Endothelial cell of umbilical vein (primary cell): ENCODE data around the gene CNTN5. TPM values are rescaled to one million over a fixed set of nuclear protein-coding genes. Genes with fewer than 3 reads are reported as not detected.

ENCODE experiments used
- BruUV-seq: library from RNA; stranded (reverse); fragments of 400-500 nt; replicated peaks from 2 replicates; lab custom pipeline; 2021; lab: Mats Ljungman, UMichigan
- CTCF ChIA-PET: fragments of 300-600, 350-600 bp; sonication (Branson Sonifier 250); formaldehyde crosslinking; loops from one replicate; lab custom pipeline; 2021; ENCODE audit warnings: antibody characterized with exemption, inconsistent platforms; lab: Charles Lee
- POLR2A ChIA-PET: fragments of 300-600, 350-600 bp; sonication (Branson Sonifier 250); formaldehyde crosslinking; loops from one replicate; lab custom pipeline; 2021; ENCODE audit warnings: antibody characterized with exemption, inconsistent platforms; lab: Charles Lee
- DNase-seq: peaks from one replicate; pipeline ENCODE4 v3.0.0-alpha.2; 2011; ENCODE audit warnings: low read depth, low spot score
- FAIRE-seq: peaks from 2 replicates; lab custom pipeline; 2011; peaks lifted over from hg19 to GRCh38; lab: Jason Lieb, UNC
- H2AFZ ChIP-seq: 2 replicates; pipeline ENCODE4 v1.6.0; 2012; ENCODE audit warnings: low read depth, low read length, control low read depth, inconsistent platforms
- H3K27ac ChIP-seq: 2 replicates; pipeline ENCODE4 v1.5.1; 2011; ENCODE audit warnings: low read depth, mild to moderate bottlenecking, control low read depth, low read length, moderate library complexity; ENCODE audit not compliant: insufficient read depth
- H3K27me3 ChIP-seq, 2 experiments: 2 replicates each; pipeline versions ENCODE4 v1.6.0 to v1.6.1; 2011; ENCODE audit warnings: low read length in 2 of 2, mixed read lengths in 1 of 2; ENCODE audit not compliant: control insufficient read depth in 2 of 2, insufficient read depth in 2 of 2
- H3K36me3 ChIP-seq, 2 experiments: 2 replicates in 1 of 2; 3 replicates in 1 of 2; pipeline ENCODE4 v1.5.1; 2011; ENCODE audit warnings: low read length in 2 of 2, mild to moderate bottlenecking in 1 of 2, moderate library complexity in 1 of 2; ENCODE audit not compliant: control insufficient read depth in 2 of 2, insufficient read depth in 2 of 2; ENCODE audit errors: extremely low read depth in 1 of 2
- H3K4me1 ChIP-seq: 3 replicates; pipeline ENCODE4 v1.5.1; 2011; ENCODE audit warnings: mild to moderate bottlenecking, low read length; ENCODE audit not compliant: control insufficient read depth, insufficient read depth; ENCODE audit errors: extremely low read depth
- H3K4me2 ChIP-seq: 2 replicates; pipeline ENCODE4 v1.6.1; 2011; ENCODE audit warnings: low read length, control low read depth, mixed read lengths; ENCODE audit not compliant: insufficient read depth
- H3K4me3 ChIP-seq, 3 experiments: fragments of 200-600 bp in 1 of 3; sonication (generic), shearing (Covaris generic) in 1 of 3; replicated peaks in 1 of 3; 2 replicates each; pipeline ENCODE4 v1.5.1; 2011 to 2016; ENCODE audit warnings: control low read depth in 3 of 3, low read length in 3 of 3, mild to moderate bottlenecking in 2 of 3, inconsistent platforms in 1 of 3, low read depth in 1 of 3, moderate library complexity in 1 of 3; ENCODE audit not compliant: insufficient read depth in 1 of 3
- H3K79me2 ChIP-seq: 2 replicates; pipeline ENCODE4 v1.6.0; 2012; ENCODE audit warnings: low read length, inconsistent platforms; ENCODE audit not compliant: control insufficient read depth, insufficient read depth
- H3K9ac ChIP-seq: replicated peaks from 2 replicates; pipeline ENCODE3; 2011; ENCODE audit warnings: low read length, control low read depth; ENCODE audit not compliant: insufficient read depth; ENCODE audit errors: extremely low read depth
- H3K9me1 ChIP-seq: replicated peaks from 3 replicates; pipeline ENCODE4 v1.6.0; 2011; ENCODE audit warnings: mild to moderate bottlenecking, low read length; ENCODE audit not compliant: control insufficient read depth, insufficient read depth; ENCODE audit errors: extremely low read depth
- H3K9me3 ChIP-seq: replicated peaks from 2 replicates; pipeline ENCODE4 v1.5.1; 2012; ENCODE audit warnings: low read length, inconsistent platforms; ENCODE audit not compliant: control insufficient read depth, insufficient read depth
- H4K20me1 ChIP-seq: replicated peaks from 2 replicates; pipeline ENCODE3; 2011; ENCODE audit warnings: mild to moderate bottlenecking, low read length; ENCODE audit not compliant: control insufficient read depth, insufficient read depth; ENCODE audit errors: extremely low read depth
- EZH2 ChIP-seq: IDR thresholded peaks from 2 replicates; pipeline ENCODE4 v1.6.1; 2012; ENCODE audit warnings: borderline replicate concordance, low read depth, mild to moderate bottlenecking, moderate library complexity, low read length, inconsistent platforms; ENCODE audit not compliant: severe bottlenecking
- FOS ChIP-seq: IDR thresholded peaks from 2 replicates; pipeline ENCODE4 v1.6.1; 2011; ENCODE audit warnings: mild to moderate bottlenecking, low read length, moderate library complexity, borderline replicate concordance; ENCODE audit not compliant: insufficient read depth
- GATA2 ChIP-seq: IDR thresholded peaks from 2 replicates; pipeline ENCODE4 v1.7.0; 2011; ENCODE audit warnings: low read depth, mild to moderate bottlenecking, moderate library complexity, mixed read lengths, low read length; ENCODE audit not compliant: insufficient read length, insufficient read depth
- JUN ChIP-seq: IDR thresholded peaks from 2 replicates; pipeline ENCODE4 v1.6.1; 2011; ENCODE audit warnings: borderline replicate concordance, low read depth; ENCODE audit not compliant: insufficient read length, insufficient read depth
- MAX ChIP-seq: IDR thresholded peaks from 2 replicates; pipeline ENCODE4 v1.6.1; 2011; ENCODE audit not compliant: insufficient read depth, insufficient read length
- MYC ChIP-seq: IDR thresholded peaks from one replicate; pipeline ENCODE4 v1.6.1; 2011; ENCODE audit warnings: mild to moderate bottlenecking, low read depth, low read length
- POLR2A ChIP-seq: IDR thresholded peaks from 2 replicates; pipeline ENCODE4 v1.6.1; 2012; ENCODE audit warnings: low read depth, mild to moderate bottlenecking, control low read depth, low read length
- POLR2AphosphoS5 ChIP-seq: IDR thresholded peaks from 2 replicates; pipeline ENCODE4 v1.6.1; 2012; ENCODE audit warnings: low read depth, mild to moderate bottlenecking, control low read depth, low read length, moderate library complexity; ENCODE audit not compliant: insufficient read depth
- dilution Hi-C: fragments of 300-500 bp; cut with MboI; formaldehyde crosslinking; loops from one replicate; pipeline ENCODE4 v1.15.0; 2019; ENCODE audit warnings: low sequenced_read_pairs; ENCODE audit not compliant: extremely low pct_ligation_motif_present
- intact Hi-C: fragments of 100-400 bp; cut with micrococcal nuclease; formaldehyde crosslinking; loops from one replicate; pipeline ENCODE4 v1.10.0; 2022
- polyA plus RNA-seq, 4 experiments: library from polyadenylated mRNA; depleted of rRNA in 3 of 4; stranded (reverse) in 3 of 4; unstranded in 1 of 4; fragments of >200 nt; gene quantifications; 2 replicates each; pipeline versions ENCODE4 v1.2.1 to v1.2.3, GENCODE V29; 2011 to 2012; ENCODE audit warnings: missing spikeins in 1 of 4
- total RNA-seq: library from RNA; stranded (reverse); gene quantifications from 2 replicates; pipeline ENCODE4 v1.2.3, GENCODE V29; 2021
- TF ChIP-seq, protein P1 (sequence below), 2 donors: IDR thresholded peaks; 1 replicate in 1 of 2; 2 replicates in 1 of 2; pipeline ENCODE4 v1.5.1; 2011; ENCODE audit warnings: low read length in 2 of 2, mild to moderate bottlenecking in 2 of 2, moderate library complexity in 2 of 2, control low read depth in 1 of 2, inconsistent platforms in 1 of 2, low read depth in 1 of 2; ENCODE audit not compliant: insufficient read depth in 1 of 2; ENCODE audit errors: extremely low read depth in 1 of 2

CNTN5 gene
- total and polyA plus RNA-seq, 2 donors (not counting 3 experiments of a cell fraction or from before 2014, with no cell fraction given): not detected

DNA sequence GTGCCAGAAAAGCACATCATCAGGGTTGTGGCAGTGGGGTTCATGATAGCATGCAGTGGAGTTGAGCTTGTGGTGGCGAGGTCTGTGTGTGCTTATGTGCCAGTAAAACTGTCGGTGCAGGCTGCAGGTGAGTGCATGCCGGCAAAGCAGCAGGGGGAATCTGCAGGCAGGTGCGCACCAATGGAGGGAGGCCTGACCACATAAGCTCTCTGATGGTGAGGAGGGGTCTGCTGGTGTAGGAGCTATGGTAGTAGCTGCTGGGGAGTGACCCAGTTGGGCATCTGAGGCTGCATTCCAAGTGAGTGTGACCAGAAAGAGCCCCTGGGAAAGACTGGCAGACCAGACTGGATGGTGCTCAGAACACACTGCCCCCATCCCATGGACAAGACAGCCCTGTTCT lies 121.5 kb downstream of the CNTN5 start:
- H3K9me3 ChIP-seq: peaks cover 6% of the 10 kb centered on the region
- no peaks in the 10 kb centered on the region for H3K79me2 ChIP-seq
- H3K9ac ChIP-seq: no peak overlapping the region
- intact Hi-C loops (no loop called here), dilution Hi-C loops (no loop called here)
- no peak for FAIRE-seq
- no peaks in the 10 kb centered on the region for H4K20me1 ChIP-seq
- TF ChIP-seq JUN: no peak
- no peak for TF ChIP-seq POLR2AphosphoS5
- no peak for TF ChIP-seq FOS
- TF ChIP-seq EZH2: no peak
- TF ChIP-seq GATA2: no peak
- TF ChIP-seq MYC: no peak
- TF ChIP-seq, protein P1, sequence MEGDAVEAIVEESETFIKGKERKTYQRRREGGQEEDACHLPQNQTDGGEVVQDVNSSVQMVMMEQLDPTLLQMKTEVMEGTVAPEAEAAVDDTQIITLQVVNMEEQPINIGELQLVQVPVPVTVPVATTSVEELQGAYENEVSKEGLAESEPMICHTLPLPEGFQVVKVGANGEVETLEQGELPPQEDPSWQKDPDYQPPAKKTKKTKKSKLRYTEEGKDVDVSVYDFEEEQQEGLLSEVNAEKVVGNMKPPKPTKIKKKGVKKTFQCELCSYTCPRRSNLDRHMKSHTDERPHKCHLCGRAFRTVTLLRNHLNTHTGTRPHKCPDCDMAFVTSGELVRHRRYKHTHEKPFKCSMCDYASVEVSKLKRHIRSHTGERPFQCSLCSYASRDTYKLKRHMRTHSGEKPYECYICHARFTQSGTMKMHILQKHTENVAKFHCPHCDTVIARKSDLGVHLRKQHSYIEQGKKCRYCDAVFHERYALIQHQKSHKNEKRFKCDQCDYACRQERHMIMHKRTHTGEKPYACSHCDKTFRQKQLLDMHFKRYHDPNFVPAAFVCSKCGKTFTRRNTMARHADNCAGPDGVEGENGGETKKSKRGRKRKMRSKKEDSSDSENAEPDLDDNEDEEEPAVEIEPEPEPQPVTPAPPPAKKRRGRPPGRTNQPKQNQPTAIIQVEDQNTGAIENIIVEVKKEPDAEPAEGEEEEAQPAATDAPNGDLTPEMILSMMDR (IDR thresholded peaks at IDR 0.05; ENCODE audit: extremely low read depth in 1 of 2, insufficient read depth in 1 of 2, low read depth in 1 of 2, low read length in 2 of 2): no peak
- no peak for TF ChIP-seq MAX
- no peak for TF ChIP-seq POLR2A
- no peak overlapping the region for H3K4me2 ChIP-seq
- no peaks in the 10 kb centered on the region for H3K36me3 ChIP-seq
- H3K4me3 ChIP-seq: no peak overlapping the region
- no peak overlapping the region for H2AFZ ChIP-seq
- DNase-seq: no peak
- H3K4me1 ChIP-seq: no peaks in the 10 kb centered on the region
- H3K9me1 ChIP-seq: no peaks in the 10 kb centered on the region
- BruUV-seq: no TSS peak
- ChIA-PET CTCF (no interaction called here), POLR2A (no interaction called here)
- H3K27me3 ChIP-seq: no peaks in the 10 kb centered on the region
- no peak overlapping the region for H3K27ac ChIP-seq
